HEK293T (cell line): ENCODE results near the gene PAK3.

ENCODE experiments used
- ARNT ChIP-seq: fragments of 450-650 bp; IDR thresholded peaks from 2 replicates; pipeline ENCODE4 v1.6.1; 2017; ENCODE audit warnings: mild to moderate bottlenecking
- CTBP1 ChIP-seq: fragments of 450-650 bp; IDR thresholded peaks from 2 replicates; pipeline ENCODE4 v1.6.1; 2016; ENCODE audit warnings: borderline replicate concordance
- FOXA1 ChIP-seq: fragments of 450-650 bp; IDR thresholded peaks from 2 replicates; pipeline ENCODE4 v1.6.1; 2016; ENCODE audit warnings: mild to moderate bottlenecking
- FOXM1 ChIP-seq: fragments of 450-650 bp; IDR thresholded peaks from 2 replicates; pipeline ENCODE4 v1.6.1; 2017; ENCODE audit warnings: mild to moderate bottlenecking, borderline replicate concordance
- SUZ12 ChIP-seq: fragments of 450-650 bp; IDR thresholded peaks from 2 replicates; pipeline ENCODE4 v1.6.1; 2016; ENCODE audit warnings: mild to moderate bottlenecking
- ZNF384 ChIP-seq: fragments of 450-650 bp; IDR thresholded peaks from 2 replicates; pipeline ENCODE4 v1.6.1; 2016

- no peak for TF ChIP-seq ZNF384
- TF ChIP-seq FOXM1, result no peak
- TF ChIP-seq CTBP1, result no peak
- TF ChIP-seq FOXA1, result no peak
- TF ChIP-seq ARNT, result no peak
- TF ChIP-seq SUZ12, result no peak
Observed at GRCh38 chrX:111260451-111260850, 164.5 kb downstream of the PAK3 start.
